ENCODE measurements around the gene DOK6.
"Not testable (repeated sequence)": the region's sequence is repeated elsewhere in the genome, so short reads cannot be mapped to it uniquely, and the experiment has no call there.

The DOK6 gene

GRCh38 chr18:69400253-69400975, at the start of gene DOK6:
DOK6 (plus strand) TSS chr18:69400888.
- peak; percentile 57 for DNase-seq

- no peak for DNase-seq
Observed at GRCh38 chr18:69353023-69353422, 47.7 kb upstream of the DOK6 start.

GRCh38 chr18:69357590-69357989, 43.1 kb upstream of the DOK6 start:
- DNase-seq, result no peak

- DNase-seq, result no peak
Observed at GRCh38 chr18:69358212-69358895, 42.3 kb upstream of the DOK6 start.

- not testable (repeated sequence) for DNase-seq
Observed at GRCh38 chr18:69359768-69360167, 40.9 kb upstream of the DOK6 start.

GRCh38 chr18:69364930-69365329, 35.8 kb upstream of the DOK6 start:
- no peak for DNase-seq

- no peak for DNase-seq
Observed at GRCh38 chr18:69365658-69366057, 35.0 kb upstream of the DOK6 start.

- DNase-seq, result no peak
Observed at GRCh38 chr18:69367104-69367503, 33.6 kb upstream of the DOK6 start.

- no peak for DNase-seq
Observed at GRCh38 chr18:69371729-69372128, 29.0 kb upstream of the DOK6 start.

GRCh38 chr18:69380324-69380723, 20.4 kb upstream of the DOK6 start:
- no peak for DNase-seq

GRCh38 chr18:69383186-69383585, 17.5 kb upstream of the DOK6 start:
- no peak for DNase-seq

- no peak for DNase-seq
Observed at GRCh38 chr18:69387186-69387585, 13.5 kb upstream of the DOK6 start.

GRCh38 chr18:69388222-69388621, 12.5 kb upstream of the DOK6 start:
- no peak for DNase-seq

- DNase-seq, result no peak
Observed at GRCh38 chr18:69397096-69397495, 3.6 kb upstream of the DOK6 start.

GRCh38 chr18:69399253-69399652, 1.4 kb upstream of the DOK6 start:
- no peak for DNase-seq

- no peak for DNase-seq
Observed at GRCh38 chr18:69400976-69401225, 213 bp downstream of the DOK6 start.

GRCh38 chr18:69401226-69401971, 711 bp downstream of the DOK6 start:
- DNase-seq, result no peak

- DNase-seq, result no peak
Observed at GRCh38 chr18:69401972-69402532, 1.4 kb downstream of the DOK6 start.

GRCh38 chr18:69402533-69402989, 1.9 kb downstream of the DOK6 start:
- DNase-seq, result no peak

- DNase-seq, result no peak
Observed at GRCh38 chr18:69408522-69408921, 7.8 kb downstream of the DOK6 start.

GRCh38 chr18:69411199-69411598, 10.5 kb downstream of the DOK6 start:
- no peak for DNase-seq

GRCh38 chr18:69414184-69414583, 13.5 kb downstream of the DOK6 start:
- DNase-seq, result no peak

- no peak for DNase-seq
Observed at GRCh38 chr18:69432847-69433246, 32.2 kb downstream of the DOK6 start.

- DNase-seq, result no peak
Observed at GRCh38 chr18:69435000-69435399, 34.3 kb downstream of the DOK6 start.
